Muscle of back (tissue), 11 donors: Measurements from ENCODE around the gene ITIH1. TPM values are rescaled to one million over a fixed set of nuclear protein-coding genes. Genes with fewer than 3 reads are reported as not detected.

Source experiments
- DNase-seq, 3 donors: peaks; one replicate each; pipeline versions ENCODE4 v3.0.0 to v3.0.0-alpha.2; 2013
- polyA plus RNA-seq, 10 donors: library from polyadenylated mRNA; unstranded; fragments of 120-200 nt; gene quantifications; one replicate each; pipeline ENCODE4 v1.2.1, GENCODE V29; 2013; ENCODE audit not compliant: insufficient read length in 10 of 10

Gene ITIH1
- polyA plus RNA-seq, 10 donors, result 0.19 to 0.92 (median 0.33) TPM; not detected in 7

DNA sequence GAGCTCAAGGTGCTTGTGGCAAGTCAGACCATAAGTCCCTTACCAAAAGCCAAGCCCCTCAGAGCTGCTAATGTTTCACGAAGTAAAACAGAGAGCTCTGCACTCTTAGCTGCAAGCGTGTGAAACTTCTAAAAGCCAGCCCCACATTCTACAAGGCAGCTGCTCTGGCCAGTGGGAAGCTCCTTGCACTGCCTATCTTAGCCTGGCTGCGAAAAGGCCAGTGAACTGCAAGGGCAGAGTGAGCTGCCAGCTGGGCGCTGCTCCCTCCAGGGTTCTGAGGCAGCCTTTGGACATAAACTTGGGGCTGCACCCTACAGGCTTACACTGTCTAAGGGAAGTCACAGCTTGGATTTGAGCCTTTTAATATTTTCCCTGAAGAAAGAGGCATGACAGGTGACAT, 59.6 kb downstream of the ITIH1 start:
- no peak for DNase-seq

DNA sequence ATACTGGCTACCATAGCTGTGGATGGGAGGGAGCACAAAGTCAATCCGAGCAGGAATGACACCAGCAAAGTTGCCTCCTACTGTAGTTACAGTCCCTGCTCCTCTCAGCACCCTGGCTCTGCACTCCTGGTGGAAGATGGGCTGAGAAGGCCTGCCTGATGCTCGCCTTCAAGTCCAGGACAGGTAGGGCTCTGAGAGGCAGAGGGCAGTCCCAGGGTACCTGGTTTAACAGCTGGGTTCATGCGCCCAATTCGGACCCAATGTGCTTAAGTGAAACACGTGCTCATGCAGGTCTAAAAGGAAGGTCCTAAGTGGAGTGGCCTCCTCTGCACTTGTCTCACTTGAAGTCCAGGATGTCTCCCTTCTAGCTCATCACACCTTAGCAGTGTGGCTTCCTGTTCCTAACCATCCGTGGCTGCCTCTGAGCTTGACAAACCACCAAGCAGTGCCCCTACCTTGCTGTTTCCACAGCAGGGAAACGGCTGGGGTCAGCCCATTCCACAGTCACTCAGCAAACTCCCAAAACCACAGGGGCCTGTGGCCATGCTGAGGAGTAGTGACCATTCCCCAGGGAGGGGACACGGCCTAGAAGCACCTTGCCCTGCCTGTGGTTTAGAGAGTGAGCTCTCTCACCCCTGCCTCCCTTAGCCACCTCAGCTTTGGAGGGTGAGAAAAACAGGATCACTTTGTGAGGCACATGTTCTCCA, 61.3 kb downstream of the ITIH1 start:
- DNase-seq, result no peak

DNA sequence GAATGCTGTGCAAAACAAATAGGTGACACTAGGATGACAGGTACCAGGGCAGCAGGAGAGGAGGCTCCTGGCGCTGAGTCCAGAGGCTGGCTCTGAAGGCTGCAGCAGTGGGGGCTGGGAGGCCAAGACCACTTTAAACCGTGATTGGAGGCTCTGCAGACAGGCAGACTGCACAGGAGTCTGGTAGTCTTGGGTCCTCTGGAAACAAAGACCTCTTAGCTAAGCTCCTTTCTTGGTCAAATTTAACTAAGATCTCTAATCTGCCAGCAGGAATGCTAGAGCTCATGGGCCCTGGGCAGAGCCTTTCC, 61.8 kb downstream of the ITIH1 start:
- no peak for DNase-seq

DNA sequence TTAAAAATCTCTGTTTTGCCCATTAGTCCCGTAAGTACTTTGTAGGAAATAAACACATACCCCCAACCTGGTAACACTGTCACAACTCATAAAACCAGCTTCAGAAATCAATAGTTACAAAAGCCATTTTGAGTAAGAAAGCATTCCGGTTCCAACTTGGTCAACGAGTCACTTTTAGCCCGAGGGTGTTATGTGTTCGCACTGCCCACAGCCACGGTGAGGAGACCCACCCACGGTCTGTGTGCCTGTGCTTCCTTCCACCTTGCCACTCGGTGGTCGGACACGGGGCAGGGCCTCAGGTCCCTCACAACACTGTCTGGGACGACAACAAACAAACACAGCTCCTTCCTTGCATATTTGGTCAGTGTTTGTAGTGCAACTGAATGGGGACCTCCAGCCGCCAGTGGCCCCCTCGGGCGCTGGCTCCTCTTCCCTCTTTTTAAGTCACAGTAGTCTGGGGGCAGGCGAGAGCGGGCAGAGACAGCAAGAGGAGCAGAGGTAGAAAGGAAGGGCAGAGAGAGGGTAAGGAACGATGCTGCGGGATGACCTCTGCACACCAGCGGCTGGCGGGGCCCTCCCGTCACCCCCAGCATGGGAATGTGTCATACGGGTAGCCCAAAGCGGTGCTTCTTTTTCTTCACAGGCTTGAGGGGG, 62.6 kb downstream of the ITIH1 start:
- DNase-seq, result no peak

DNA sequence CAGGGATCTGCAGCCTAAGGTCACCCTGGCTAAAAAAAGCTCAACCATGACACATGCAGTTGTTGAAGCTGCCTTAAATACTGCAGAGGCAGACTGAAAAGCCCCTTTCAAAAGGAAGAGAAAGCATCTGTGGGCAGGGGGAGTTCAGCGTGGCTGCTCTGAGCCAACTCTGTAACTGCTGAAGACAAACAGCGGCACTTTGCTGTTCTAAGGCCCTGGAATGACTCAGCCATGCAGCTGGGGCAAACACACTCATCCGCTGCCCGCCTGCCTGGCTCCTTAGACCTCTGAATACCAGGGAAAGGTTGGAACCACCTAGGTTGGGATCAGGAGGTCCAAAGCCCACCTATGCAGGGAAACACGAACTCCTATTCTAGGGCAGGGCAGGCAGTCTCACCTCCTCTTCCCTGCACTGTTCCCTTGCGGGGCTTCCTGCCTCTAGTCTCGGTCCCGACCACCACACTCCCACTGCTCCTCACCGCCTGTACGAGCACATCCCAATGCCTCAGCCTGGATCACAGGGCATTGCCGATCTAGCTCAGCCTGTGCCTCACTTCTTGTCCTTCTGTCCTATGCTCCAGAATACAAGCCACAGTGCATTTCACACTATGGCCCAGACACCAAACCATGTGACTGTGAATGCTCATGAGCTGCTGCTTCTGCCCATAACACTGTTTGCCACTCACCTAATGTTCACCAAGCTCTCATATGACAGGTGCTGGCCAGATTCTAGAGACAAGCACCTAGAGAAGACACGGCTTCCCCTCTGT, 64.0 kb downstream of the ITIH1 start:
- DNase-seq, result no peak

Other genes starting within 250 kb of the ITIH1 start
- gene NT5DC2, start 243.7 kb upstream of the ITIH1 start, polyA plus RNA-seq, result 100 to 1,000 TPM in 2 of 10 donors, 10 to 100 TPM in 8; 68.1 to 146 (median 93.2) TPM
- 10 to 100 TPM in 6 of 10 donors, 1 to 10 TPM in 4; 7.1 to 18.7 (median 12.6) TPM for gene UQCC5, start 241.0 kb upstream of the ITIH1 start, polyA plus RNA-seq
- gene PBRM1, start 91.7 kb upstream of the ITIH1 start, polyA plus RNA-seq, result 10 to 100 TPM; 38.1 to 62.2 (median 46.3) TPM
- 100 to 1,000 TPM in 1 of 10 donors, 10 to 100 TPM in 9; 79.4 to 101 (median 86.5) TPM for gene GNL3, start 91.6 kb upstream of the ITIH1 start, polyA plus RNA-seq
- gene GLT8D1, start 71.8 kb upstream of the ITIH1 start, polyA plus RNA-seq, result 100 to 1,000 TPM in 1 of 10 donors, 10 to 100 TPM in 9; 72.0 to 105 (median 84.0) TPM
- gene SPCS1, start 71.5 kb upstream of the ITIH1 start, polyA plus RNA-seq, result 100 to 1,000 TPM in 1 of 10 donors, 10 to 100 TPM in 9; 76.8 to 100 (median 87.9) TPM
- 10 to 100 TPM in 8 of 10 donors, 1 to 10 TPM in 2; 8.6 to 13.6 (median 11.0) TPM for gene NEK4, start 6.7 kb upstream of the ITIH1 start, polyA plus RNA-seq
- 1 to 10 TPM in 8 of 10 donors, under 1 TPM in 2; 0.59 to 2.4 (median 1.4) TPM for gene ITIH3, start 17.2 kb downstream of the ITIH1 start, polyA plus RNA-seq
- gene ITIH4, start 53.1 kb downstream of the ITIH1 start, polyA plus RNA-seq, result 10 to 100 TPM in 8 of 10 donors, 1 to 10 TPM in 2; 8.0 to 35.5 (median 19.9) TPM
- gene MUSTN1, start 57.4 kb downstream of the ITIH1 start, polyA plus RNA-seq, result 100 to 1,000 TPM in 7 of 10 donors, 10 to 100 TPM in 3; 86.2 to 170 (median 110) TPM
- 10 to 100 TPM in 1 of 10 donors, 1 to 10 TPM in 9; 6.8 to 11.3 (median 8.2) TPM for gene STIMATE, start 119.9 kb downstream of the ITIH1 start, polyA plus RNA-seq